ENCODE results near the gene SFTPB. TPM values are rescaled to one million over a fixed set of nuclear protein-coding genes. Genes with fewer than 3 reads are reported as not detected.
"Not testable (repeated sequence)": the region's sequence is repeated elsewhere in the genome, so short reads cannot be mapped to it uniquely, and the experiment has no call there.

SFTPB gene
- total and polyA plus RNA-seq, 7 experiments from 2014 or later: not detected

DNA sequence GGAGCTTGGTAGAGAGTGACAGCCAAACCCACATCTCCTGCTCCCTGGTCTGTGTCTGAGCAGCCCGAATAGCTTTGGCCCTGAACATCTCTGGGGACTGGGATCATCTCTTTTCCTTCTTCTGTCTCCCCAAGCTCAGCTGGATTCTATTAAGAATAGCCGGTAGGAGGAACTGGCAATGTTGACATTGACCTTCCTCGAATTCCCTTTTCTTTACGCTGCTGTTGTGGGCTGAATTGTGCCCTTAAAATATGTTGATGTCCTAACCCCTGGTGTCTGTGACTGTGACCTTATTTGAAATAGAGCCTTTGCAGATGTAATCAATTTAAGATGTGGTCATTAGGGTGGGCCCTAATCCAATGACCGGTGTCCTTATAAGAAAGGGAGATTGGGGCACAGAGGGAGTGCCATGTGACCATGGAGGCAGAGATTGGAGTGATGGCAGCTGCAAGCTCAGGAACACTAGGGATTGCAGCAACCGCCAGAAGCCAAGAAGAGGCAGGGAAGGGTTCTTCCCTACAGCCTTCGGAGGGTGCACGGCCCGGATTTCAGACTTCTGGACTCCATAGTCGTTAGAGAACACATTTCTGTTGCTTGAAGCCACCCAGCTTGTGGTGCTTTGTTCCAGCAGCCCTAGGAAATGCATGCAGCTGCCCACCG is 5.8 kb upstream of the SFTPB start:
- DNase-seq: no peak
- POLR2A ChIA-PET: no interaction called here
- CTCF ChIA-PET: no interaction called here

DNA sequence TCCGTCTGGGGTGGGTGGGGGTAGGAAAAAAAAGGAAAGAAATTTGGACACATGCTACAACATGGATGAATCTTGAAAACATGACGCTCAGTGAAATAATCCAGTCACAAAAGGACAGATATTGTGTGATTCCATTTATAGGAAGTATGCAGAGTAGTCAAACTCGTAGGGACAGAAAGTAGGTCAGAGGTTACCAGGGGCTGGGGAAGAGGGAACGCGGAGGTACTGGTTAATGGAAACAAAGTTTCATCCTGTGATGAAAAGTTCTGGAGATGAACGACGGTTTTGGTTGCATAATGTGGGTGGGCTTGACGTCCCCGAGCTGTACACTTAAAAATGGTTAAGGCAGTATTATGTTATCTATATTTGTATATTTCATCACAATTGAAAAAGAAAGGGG is 4.5 kb upstream of the SFTPB start:
- DNase-seq (no peak), ATAC-seq (no peak)
- no peaks in the 10 kb centered on the region for H3K36me3 Mint-ChIP-seq
- H3K9me3 Mint-ChIP-seq: no peaks in the 10 kb centered on the region
- H3K27ac Mint-ChIP-seq: no peak overlapping the region
- H3K4me1 Mint-ChIP-seq: peaks cover 0 to 4% (median 0%) of the 10 kb centered on the region in 7 donors
- no peak overlapping the region for H3K4me3 Mint-ChIP-seq
- H3K36me3 ChIP-seq (ENCODE audit: control insufficient read depth in 2 of 3, insufficient read depth in 3 of 3, low read length in 3 of 3): no peaks in the 10 kb centered on the region
- ChIA-PET CTCF (no interaction called here), POLR2A (no interaction called here)
- H3K27me3 Mint-ChIP-seq: peaks cover 0 to 7% (median 0%) of the 10 kb centered on the region in 5 donors
- H3K9me3 ChIP-seq (ENCODE audit: control insufficient read depth in 2 of 3, low read length in 3 of 3): no peaks in the 10 kb centered on the region
- no peaks in the 10 kb centered on the region for H3K4me1 ChIP-seq (ENCODE audit: control insufficient read depth in 2 of 2, insufficient read depth in 2 of 2, low read length in 2 of 2)
- intact Hi-C loops (cut with micrococcal nuclease): no loop called here
- H3K27ac ChIP-seq (ENCODE audit: low read depth, low read length): no peak overlapping the region
- H3K4me3 ChIP-seq (ENCODE audit: low read length): no peak overlapping the region
- no peaks in the 10 kb centered on the region for H3K27me3 ChIP-seq (ENCODE audit: control insufficient read depth in 2 of 2, insufficient read depth in 2 of 2, low read length in 2 of 2)

More for the DNA sequence above, 5.8 kb upstream of the SFTPB start:
- Histone ChIP-seq H3K36me3 (ENCODE audit: control insufficient read depth in 2 of 3, insufficient read depth in 3 of 3, low read length in 3 of 3) (no peaks in the 10 kb centered on the region), H3K27ac (ENCODE audit: low read depth, low read length) (no peak overlapping the region), H3K27me3 (ENCODE audit: control insufficient read depth in 2 of 2, insufficient read depth in 2 of 2, low read length in 2 of 2) (no peaks in the 10 kb centered on the region), H3K9me3 (ENCODE audit: control insufficient read depth in 2 of 3, low read length in 3 of 3) (no peaks in the 10 kb centered on the region), H3K4me1 (ENCODE audit: control insufficient read depth in 2 of 2, insufficient read depth in 2 of 2, low read length in 2 of 2) (peaks cover 0 to 1% of the 10 kb centered on the region in 2 donors), H3K4me3 (ENCODE audit: low read length) (no peak overlapping the region)
- Mint-ChIP-seq H3K27ac (no peak overlapping the region), H3K4me3 (no peak overlapping the region), H3K4me1 (peaks cover 0 to 6% (median 0%) of the 10 kb centered on the region in 7 donors), H3K36me3 (no peaks in the 10 kb centered on the region), H3K27me3 (peaks cover 0 to 7% (median 0%) of the 10 kb centered on the region in 5 donors), H3K9me3 (no peaks in the 10 kb centered on the region)
- intact Hi-C loops (cut with micrococcal nuclease): no loop called here
- ATAC-seq: no peak

DNA sequence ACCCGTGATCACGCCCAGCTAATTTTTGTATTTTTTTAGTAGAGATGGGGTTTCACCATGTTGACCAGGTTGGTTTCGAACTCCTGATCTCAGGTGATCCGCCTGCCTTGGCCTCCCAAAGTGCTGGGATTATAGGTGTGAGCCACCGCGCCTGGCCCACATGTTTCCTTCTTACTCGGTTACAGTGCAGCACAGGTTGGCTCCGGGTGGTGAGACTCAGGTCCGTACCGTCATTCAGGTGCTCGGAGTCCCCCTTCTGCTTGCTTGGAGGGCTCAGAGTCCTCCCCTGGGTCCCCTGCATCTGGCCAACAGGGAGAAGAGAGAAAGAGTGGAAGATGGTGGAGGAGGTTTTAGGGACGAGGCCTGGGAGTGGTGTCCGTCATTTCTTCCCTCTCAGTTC is 2.4 kb upstream of the SFTPB start:
- DNase-seq; H3K27me3 Mint-ChIP-seq; H3K4me1 ChIP-seq (ENCODE audit: control insufficient read depth in 2 of 2, insufficient read depth in 2 of 2, low read length in 2 of 2); H3K4me3 ChIP-seq (ENCODE audit: low read length); H3K36me3 Mint-ChIP-seq; H3K36me3 ChIP-seq (ENCODE audit: control insufficient read depth in 2 of 3, insufficient read depth in 3 of 3, low read length in 3 of 3); H3K9me3 ChIP-seq (ENCODE audit: control insufficient read depth in 2 of 3, low read length in 3 of 3); CTCF ChIA-PET; intact Hi-C loops (cut with micrococcal nuclease); POLR2A ChIA-PET; H3K27ac ChIP-seq (ENCODE audit: low read depth, low read length); H3K9me3 Mint-ChIP-seq; H3K4me3 Mint-ChIP-seq; H3K27ac Mint-ChIP-seq; H3K27me3 ChIP-seq (ENCODE audit: control insufficient read depth in 2 of 2, insufficient read depth in 2 of 2, low read length in 2 of 2); ATAC-seq: not testable (repeated sequence)
- peaks cover 0 to 15% (median 0%) of the 10 kb centered on the region in 7 donors for H3K4me1 Mint-ChIP-seq

DNA sequence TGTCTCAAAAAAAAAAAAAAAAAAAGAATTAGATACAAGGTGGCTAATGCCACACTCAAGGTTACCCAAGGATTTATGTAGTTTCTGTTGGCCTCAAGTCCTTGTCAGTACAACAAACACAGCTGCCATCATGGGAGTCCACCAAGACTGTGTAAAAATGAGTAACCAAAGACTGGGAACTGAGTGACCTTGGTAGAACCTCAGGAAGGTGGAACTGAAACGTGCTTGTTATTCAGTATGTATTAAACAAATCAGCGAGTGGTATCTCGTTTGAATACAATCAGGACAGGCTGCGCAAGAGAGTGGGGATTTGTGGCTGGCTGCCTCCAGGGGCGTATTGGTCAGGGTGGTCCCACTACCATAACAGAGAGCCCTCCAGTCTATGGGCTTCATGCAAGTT is 1.6 kb upstream of the SFTPB start:
- Mint-ChIP-seq H3K27ac (no peak overlapping the region), H3K4me3 (no peak overlapping the region), H3K4me1 (peaks cover 0 to 15% (median 0%) of the 10 kb centered on the region in 7 donors), H3K36me3 (no peaks in the 10 kb centered on the region), H3K9me3 (no peaks in the 10 kb centered on the region), H3K27me3 (peaks cover 0 to 6% (median 0%) of the 10 kb centered on the region in 5 donors)
- peak; percentile 51 for ATAC-seq
- intact Hi-C loops (cut with micrococcal nuclease): no loop called here
- no peaks in the 10 kb centered on the region for H3K9me3 ChIP-seq (ENCODE audit: control insufficient read depth in 2 of 3, low read length in 3 of 3)
- ChIA-PET CTCF (no interaction called here), POLR2A (interaction anchor here (0.7 kb wide), 1 partner anchor 365 kb away, joined by 4 read pairs; no protein-coding TSS in a partner anchor)
- no peak for DNase-seq
- no peak overlapping the region for H3K4me3 ChIP-seq (ENCODE audit: low read length)
- no peaks in the 10 kb centered on the region for H3K4me1 ChIP-seq (ENCODE audit: control insufficient read depth in 2 of 2, insufficient read depth in 2 of 2, low read length in 2 of 2)
- no peaks in the 10 kb centered on the region for H3K27me3 ChIP-seq (ENCODE audit: control insufficient read depth in 2 of 2, insufficient read depth in 2 of 2, low read length in 2 of 2)
- no peak overlapping the region for H3K27ac ChIP-seq (ENCODE audit: low read depth, low read length)
- no peaks in the 10 kb centered on the region for H3K36me3 ChIP-seq (ENCODE audit: control insufficient read depth in 2 of 3, insufficient read depth in 3 of 3, low read length in 3 of 3)

- peaks cover 0 to 15% (median 0%) of the 10 kb centered on the region in 7 donors for H3K4me1 Mint-ChIP-seq
- H3K27me3 ChIP-seq (ENCODE audit: control insufficient read depth in 2 of 2, insufficient read depth in 2 of 2, low read length in 2 of 2): no peaks in the 10 kb centered on the region
- no peaks in the 10 kb centered on the region for H3K9me3 Mint-ChIP-seq
- H3K36me3 Mint-ChIP-seq: no peaks in the 10 kb centered on the region
- H3K4me3 Mint-ChIP-seq: no peak overlapping the region
- intact Hi-C loops (cut with micrococcal nuclease): no loop called here
- H3K4me1 ChIP-seq (ENCODE audit: control insufficient read depth in 2 of 2, insufficient read depth in 2 of 2, low read length in 2 of 2): no peaks in the 10 kb centered on the region
- H3K27ac ChIP-seq (ENCODE audit: low read depth, low read length): no peak overlapping the region
- POLR2A ChIA-PET: interaction anchor here (0.7 kb wide), 1 partner anchor 366 kb away, joined by 4 read pairs; no protein-coding TSS in a partner anchor
- no peak overlapping the region for H3K4me3 ChIP-seq (ENCODE audit: low read length)
- H3K27ac Mint-ChIP-seq: no peak overlapping the region
- CTCF ChIA-PET: no interaction called here
- ATAC-seq (no peak), DNase-seq (no peak)
- H3K9me3 ChIP-seq (ENCODE audit: control insufficient read depth in 2 of 3, low read length in 3 of 3): no peaks in the 10 kb centered on the region
- H3K36me3 ChIP-seq (ENCODE audit: control insufficient read depth in 2 of 3, insufficient read depth in 3 of 3, low read length in 3 of 3): no peaks in the 10 kb centered on the region
- peaks cover 0 to 6% (median 0%) of the 10 kb centered on the region in 5 donors for H3K27me3 Mint-ChIP-seq
These were observed 801 bp upstream of the SFTPB start for GRCh38 chr2:85668857-85669142.

DNA sequence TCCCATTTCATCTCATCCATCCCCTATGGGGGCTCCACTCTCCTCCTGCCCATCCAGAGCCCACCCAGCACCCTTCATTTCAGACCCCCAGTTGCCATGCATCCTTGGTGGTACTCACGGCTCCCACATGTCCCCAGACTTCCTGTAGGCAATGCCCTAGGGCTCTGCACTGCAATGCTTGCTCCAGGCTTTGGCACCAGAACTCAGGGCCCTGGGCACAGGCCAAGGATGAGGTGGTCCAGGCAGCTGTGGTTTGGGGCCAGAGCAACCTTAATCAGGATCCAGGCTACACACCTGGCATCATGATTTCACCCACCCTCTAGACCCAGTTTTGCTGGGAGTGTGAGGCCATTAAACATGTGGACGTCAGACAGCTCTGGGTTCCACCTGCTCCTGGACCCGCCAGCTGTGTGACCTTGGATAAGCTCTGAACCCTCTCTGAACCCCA is 414 bp downstream of the SFTPB start:
- ChIA-PET CTCF (no interaction called here), POLR2A (no interaction called here)
- Histone ChIP-seq H3K27me3 (ENCODE audit: control insufficient read depth in 2 of 2, insufficient read depth in 2 of 2, low read length in 2 of 2) (no peaks in the 10 kb centered on the region), H3K4me1 (ENCODE audit: control insufficient read depth in 2 of 2, insufficient read depth in 2 of 2, low read length in 2 of 2) (no peaks in the 10 kb centered on the region), H3K36me3 (ENCODE audit: control insufficient read depth in 2 of 3, insufficient read depth in 3 of 3, low read length in 3 of 3) (no peaks in the 10 kb centered on the region), H3K4me3 (ENCODE audit: low read length) (no peak overlapping the region), H3K9me3 (ENCODE audit: control insufficient read depth in 2 of 3, low read length in 3 of 3) (no peaks in the 10 kb centered on the region), H3K27ac (ENCODE audit: low read depth, low read length) (no peak overlapping the region)
- H3K27me3 Mint-ChIP-seq: peaks cover 0 to 6% (median 0%) of the 10 kb centered on the region in 5 donors
- no peak for DNase-seq
- no peak overlapping the region for H3K4me3 Mint-ChIP-seq
- intact Hi-C loops (cut with micrococcal nuclease): no loop called here
- H3K27ac Mint-ChIP-seq: no peak overlapping the region
- peaks cover 0 to 16% (median 0%) of the 10 kb centered on the region in 7 donors for H3K4me1 Mint-ChIP-seq
- no peak for ATAC-seq
- no peaks in the 10 kb centered on the region for H3K9me3 Mint-ChIP-seq
- H3K36me3 Mint-ChIP-seq: no peaks in the 10 kb centered on the region
